Body of pancreas (tissue), 4 donors: ENCODE measurements around the gene FXR2.
A peak's percentile ranks its signal among the peaks of the same experiment; 100 is the strongest.

ENCODE experiments used
- CTCF ChIP-seq, 7 experiments: fragments of 450-650 bp in 4 of 7; fragments of 200-600 bp in 3 of 7; sonication (generic) in 3 of 7; IDR thresholded peaks; one replicate each; pipeline ENCODE4 v1.5.1; 2016 to 2019; ENCODE audit warnings: antibody characterized with exemption in 7 of 7
- POLR2A ChIP-seq, 3 donors: fragments of 450-650 bp; IDR thresholded peaks; one replicate each; pipeline ENCODE4 v1.6.1; 2016; ENCODE audit warnings: antibody characterized with exemption in 3 of 3, mild to moderate bottlenecking in 2 of 3

- TF ChIP-seq POLR2A (IDR thresholded peaks at IDR 0.05) (peak in 2 of 3 donors; percentile 44 to 46), CTCF (IDR thresholded peaks at IDR 0.05) (peak; percentile 56 to 82 (median 71))
Measured at GRCh38 chr17:7560172-7561027, 54.3 kb downstream of the FXR2 start.
